ENCODE measurements around the gene EEA1.

DNA sequence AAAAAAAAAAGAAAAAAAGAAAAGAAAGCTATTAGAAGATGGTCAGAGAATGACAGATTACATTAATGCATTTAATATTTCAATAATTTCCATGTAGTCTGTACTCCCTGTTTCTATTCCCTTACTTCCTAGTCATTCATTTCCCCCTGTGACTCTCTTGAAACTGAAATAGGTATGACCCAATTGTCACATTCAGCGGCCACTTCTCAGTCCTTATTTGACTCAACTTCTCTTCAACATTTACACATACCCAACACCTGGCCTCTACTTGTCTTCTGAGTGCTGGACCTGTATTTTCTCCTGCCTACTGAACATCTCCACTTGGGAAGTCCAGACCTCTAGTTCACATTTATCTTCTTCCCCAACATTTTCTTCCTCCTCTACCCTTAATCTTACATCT lies 7.2 kb downstream of the EEA1 start:
- no peak for TF ChIP-seq CTCF (IDR thresholded peaks at IDR 0.05)
- no peak for TF ChIP-seq POLR2A (IDR thresholded peaks at IDR 0.05)

Measured in lower leg skin (tissue), 3 donors.